ENCODE results near the gene CD7.

Gene CD7

DNA sequence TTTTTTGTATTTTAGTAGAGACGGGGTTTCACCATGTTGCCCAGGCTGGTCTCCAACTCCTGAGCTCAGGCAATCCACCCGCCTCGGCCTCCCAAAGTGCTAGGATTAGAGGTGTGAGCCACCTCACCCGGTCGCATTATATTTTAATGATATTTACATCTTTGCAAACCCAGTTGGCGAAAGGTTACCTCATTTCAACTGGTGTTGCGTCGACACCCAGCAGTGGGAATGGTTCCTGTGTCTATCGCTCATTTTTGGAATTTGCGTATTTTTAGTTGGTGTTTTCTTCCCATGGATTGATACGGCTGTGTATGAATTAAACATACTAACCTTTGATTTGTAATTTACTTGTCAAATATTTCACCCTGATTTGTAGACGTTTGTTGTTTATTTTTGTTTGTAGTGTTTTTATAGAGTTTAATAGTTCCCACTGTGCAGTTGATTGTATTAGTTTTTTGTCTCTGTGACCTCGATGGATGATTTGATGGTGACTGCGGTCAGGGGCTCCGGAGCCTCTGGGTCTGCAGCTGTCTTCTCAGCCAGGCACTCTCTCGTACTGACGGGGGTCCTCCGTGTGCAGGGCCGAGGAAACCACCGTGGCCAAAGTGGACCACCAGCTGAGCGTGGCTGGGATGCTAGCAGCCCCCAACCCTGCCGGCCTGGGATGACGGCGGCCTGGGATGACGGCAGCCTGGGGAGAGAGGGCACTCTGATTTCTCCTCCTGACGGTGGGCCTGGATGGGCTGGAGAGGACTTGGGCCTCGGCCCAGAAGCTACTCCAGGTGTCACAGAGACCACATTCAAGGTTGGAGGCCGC is 4.0 kb downstream of the CD7 start:
- TF ChIP-seq, protein P1, sequence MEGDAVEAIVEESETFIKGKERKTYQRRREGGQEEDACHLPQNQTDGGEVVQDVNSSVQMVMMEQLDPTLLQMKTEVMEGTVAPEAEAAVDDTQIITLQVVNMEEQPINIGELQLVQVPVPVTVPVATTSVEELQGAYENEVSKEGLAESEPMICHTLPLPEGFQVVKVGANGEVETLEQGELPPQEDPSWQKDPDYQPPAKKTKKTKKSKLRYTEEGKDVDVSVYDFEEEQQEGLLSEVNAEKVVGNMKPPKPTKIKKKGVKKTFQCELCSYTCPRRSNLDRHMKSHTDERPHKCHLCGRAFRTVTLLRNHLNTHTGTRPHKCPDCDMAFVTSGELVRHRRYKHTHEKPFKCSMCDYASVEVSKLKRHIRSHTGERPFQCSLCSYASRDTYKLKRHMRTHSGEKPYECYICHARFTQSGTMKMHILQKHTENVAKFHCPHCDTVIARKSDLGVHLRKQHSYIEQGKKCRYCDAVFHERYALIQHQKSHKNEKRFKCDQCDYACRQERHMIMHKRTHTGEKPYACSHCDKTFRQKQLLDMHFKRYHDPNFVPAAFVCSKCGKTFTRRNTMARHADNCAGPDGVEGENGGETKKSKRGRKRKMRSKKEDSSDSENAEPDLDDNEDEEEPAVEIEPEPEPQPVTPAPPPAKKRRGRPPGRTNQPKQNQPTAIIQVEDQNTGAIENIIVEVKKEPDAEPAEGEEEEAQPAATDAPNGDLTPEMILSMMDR (IDR thresholded peaks at IDR 0.05; ENCODE audit: insufficient read depth, low read length, poor library complexity, severe bottlenecking), result no peak
- H3K27me3 ChIP-seq (replicated peaks; ENCODE audit: control insufficient read depth, insufficient read depth, low read length), result no peaks in the 10 kb centered on the region; the same call in 1 of the 2 replicates
- no peak for DNase-seq (ENCODE audit: extremely low read depth, insufficient read length)
- no peak overlapping the region for H3K4me3 ChIP-seq (replicated peaks; ENCODE audit: low read depth, low read length)
- no peaks in the 10 kb centered on the region for H3K36me3 ChIP-seq (ENCODE audit: control insufficient read depth, insufficient read depth, low read length)

DNA sequence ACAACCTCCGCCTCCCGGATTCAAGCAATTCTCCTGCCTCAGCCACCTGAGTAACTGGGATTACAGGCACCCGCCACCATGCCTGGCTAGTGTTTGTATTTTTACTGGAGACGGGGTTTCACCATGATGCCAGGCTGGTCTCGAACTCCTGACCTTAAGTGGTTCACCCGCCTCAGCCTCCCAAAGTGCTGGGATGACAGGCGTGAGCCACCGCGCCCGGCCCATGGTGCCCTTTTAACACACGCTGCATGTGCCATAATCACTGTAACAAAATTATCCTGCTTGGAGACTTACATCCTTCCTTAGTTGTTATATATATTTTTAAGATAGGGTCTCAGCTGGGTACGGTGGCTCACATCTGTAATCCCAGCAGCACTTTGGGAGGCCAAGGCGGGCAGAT is 5.4 kb downstream of the CD7 start:
- TF ChIP-seq, protein P1 (IDR thresholded peaks at IDR 0.05; ENCODE audit: insufficient read depth, low read length, poor library complexity, severe bottlenecking), result no peak
- DNase-seq (ENCODE audit: extremely low read depth, insufficient read length), result no peak
- Histone ChIP-seq H3K27me3 (replicated peaks; ENCODE audit: control insufficient read depth, insufficient read depth, low read length) (no peaks in the 10 kb centered on the region; the same call in 1 of the 2 replicates), H3K4me3 (replicated peaks; ENCODE audit: low read depth, low read length) (no peak overlapping the region), H3K36me3 (ENCODE audit: control insufficient read depth, insufficient read depth, low read length) (no peaks in the 10 kb centered on the region)

DNA sequence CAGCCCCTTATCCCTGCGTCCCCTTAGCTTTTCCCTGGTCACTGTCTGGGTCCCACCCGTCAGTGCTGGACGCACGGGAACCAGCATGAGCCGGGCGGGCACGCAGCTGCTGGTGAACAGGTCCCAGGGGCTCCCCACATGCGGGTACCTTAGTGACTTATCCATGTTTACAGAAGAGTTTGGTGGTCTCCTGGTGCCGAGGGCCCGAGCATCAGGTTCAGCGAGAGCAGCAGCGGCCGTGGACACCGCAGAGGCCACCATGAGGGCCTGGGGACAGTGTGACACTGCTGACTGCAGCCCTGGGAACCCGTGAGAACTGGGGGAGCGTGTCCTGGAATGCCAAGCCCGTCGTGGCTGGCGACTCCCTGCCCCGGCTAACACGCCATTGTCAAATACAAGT is 6.5 kb downstream of the CD7 start:
- TF ChIP-seq, protein P1 (IDR thresholded peaks at IDR 0.05; ENCODE audit: insufficient read depth, low read length, poor library complexity, severe bottlenecking), result no peak
- H3K4me3 ChIP-seq (replicated peaks; ENCODE audit: low read depth, low read length), result no peak overlapping the region
- no peaks in the 10 kb centered on the region; the same call in 1 of the 2 replicates for H3K27me3 ChIP-seq (replicated peaks; ENCODE audit: control insufficient read depth, insufficient read depth, low read length)
- H3K36me3 ChIP-seq (ENCODE audit: control insufficient read depth, insufficient read depth, low read length), result no peaks in the 10 kb centered on the region
- DNase-seq (ENCODE audit: extremely low read depth, insufficient read length), result no peak

DNA sequence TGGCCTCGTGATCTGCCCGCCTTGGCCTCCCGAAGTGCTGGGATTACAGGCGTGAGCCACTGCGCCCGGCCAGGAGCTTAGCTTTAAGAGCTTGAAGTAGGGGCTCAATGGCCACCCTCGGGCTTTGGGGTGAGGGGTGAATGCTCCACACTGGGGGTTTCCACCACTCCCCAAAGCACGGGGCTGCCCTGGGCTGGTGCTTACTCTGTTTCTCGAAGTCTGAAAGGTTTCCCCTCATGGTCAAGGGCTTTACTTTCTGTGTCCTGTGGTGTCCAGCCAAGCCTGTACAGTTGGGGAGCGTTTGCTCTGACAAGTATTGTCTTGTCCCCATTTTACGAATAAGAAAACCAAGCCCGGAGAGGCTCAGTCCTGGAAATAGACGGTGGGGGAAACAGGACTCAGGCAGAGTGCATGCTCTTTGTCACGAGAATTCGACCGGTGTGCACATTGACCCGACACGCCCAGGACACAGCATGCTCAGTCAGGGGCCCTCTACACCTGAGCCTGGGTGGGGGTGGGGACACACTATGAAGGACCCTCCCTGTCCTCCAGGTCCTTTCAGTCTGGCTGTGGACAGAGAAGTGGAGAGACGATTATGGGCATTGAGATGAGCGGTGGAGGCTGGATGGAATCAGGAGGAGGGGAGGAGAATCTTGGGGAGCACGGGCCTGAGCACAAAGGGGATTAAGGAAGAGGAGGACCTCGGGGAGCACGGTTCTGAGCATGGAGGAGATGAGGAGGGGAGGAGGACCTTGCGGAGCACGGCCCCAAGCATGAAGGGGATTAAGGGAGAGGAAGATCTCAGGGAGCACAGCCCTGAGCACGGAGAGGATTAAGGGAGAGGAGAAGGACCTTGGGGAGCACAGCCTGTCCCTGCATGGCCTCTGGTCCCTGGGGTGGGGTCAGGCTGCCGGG is 7.5 kb downstream of the CD7 start:
- TF ChIP-seq, protein P1 (IDR thresholded peaks at IDR 0.05; ENCODE audit: insufficient read depth, low read length, poor library complexity, severe bottlenecking), result no peak
- DNase-seq (ENCODE audit: extremely low read depth, insufficient read length), result no peak
- Histone ChIP-seq H3K4me3 (replicated peaks; ENCODE audit: low read depth, low read length) (no peak overlapping the region), H3K36me3 (ENCODE audit: control insufficient read depth, insufficient read depth, low read length) (no peaks in the 10 kb centered on the region), H3K27me3 (replicated peaks; ENCODE audit: control insufficient read depth, insufficient read depth, low read length) (no peaks in the 10 kb centered on the region; the same call in 1 of the 2 replicates)

DNA sequence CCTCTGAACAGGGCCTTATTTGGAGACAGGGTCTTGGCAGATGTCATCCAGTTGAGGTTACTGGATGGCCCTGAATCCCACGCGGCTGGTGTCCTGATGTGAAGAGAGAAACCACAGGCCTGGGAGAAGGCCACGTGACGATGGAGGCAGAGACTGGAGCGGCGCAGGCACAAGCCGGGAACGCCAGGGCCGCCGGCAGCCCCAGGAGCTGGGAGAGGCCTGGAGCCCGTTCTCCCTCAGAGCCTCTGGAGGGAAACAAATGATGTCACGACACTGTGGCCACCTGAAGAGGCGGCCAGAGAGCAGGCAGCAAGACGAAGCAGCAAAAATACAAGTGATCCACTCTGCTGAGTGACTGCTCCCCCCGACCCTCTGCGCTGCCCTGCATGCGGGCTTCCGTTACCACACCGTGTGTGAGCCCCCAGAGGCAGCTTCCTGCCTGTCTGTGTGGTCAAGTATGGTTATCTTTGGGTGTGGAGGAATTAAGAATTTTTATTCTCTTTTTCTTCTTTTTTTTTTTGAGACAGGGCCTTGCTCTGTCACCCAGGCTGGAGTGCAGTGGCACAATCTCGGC is 11.6 kb downstream of the CD7 start:
- Histone ChIP-seq H3K27me3 (replicated peaks; ENCODE audit: control insufficient read depth, insufficient read depth, low read length) (no peaks in the 10 kb centered on the region), H3K4me3 (replicated peaks; ENCODE audit: low read depth, low read length) (no peak overlapping the region), H3K36me3 (ENCODE audit: control insufficient read depth, insufficient read depth, low read length) (no peaks in the 10 kb centered on the region)
- TF ChIP-seq, protein P1 (IDR thresholded peaks at IDR 0.05; ENCODE audit: insufficient read depth, low read length, poor library complexity, severe bottlenecking), result no peak
- DNase-seq (ENCODE audit: extremely low read depth, insufficient read length), result no peak
